ENCODE data around the gene NAPSA.

NAPSA gene

DNA sequence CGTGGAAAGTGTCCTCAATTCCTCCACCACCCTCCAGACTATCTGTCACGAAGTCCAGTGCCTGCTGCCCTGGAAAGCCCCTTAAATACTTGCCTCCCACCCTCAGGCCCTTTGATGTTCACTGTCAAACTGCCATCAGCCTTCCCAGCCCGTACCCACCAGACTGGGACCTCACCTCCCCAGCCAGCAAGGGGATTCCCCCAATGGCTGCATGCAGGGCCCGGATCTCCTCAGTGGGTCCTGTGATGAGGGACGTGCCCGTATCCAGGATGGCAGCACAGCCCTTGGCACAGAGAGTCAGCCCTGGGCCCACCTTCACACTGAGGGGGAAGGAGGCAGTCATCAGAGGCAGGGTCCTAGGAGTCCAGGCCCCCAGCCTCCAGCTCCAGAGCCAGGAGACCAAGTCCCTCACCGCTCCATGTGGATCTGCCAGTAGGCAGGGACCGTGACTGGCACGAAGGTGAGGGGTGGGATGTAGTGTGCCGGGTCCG, 6.1 kb downstream of the NAPSA start:
- H3K9ac ChIP-seq (ENCODE audit: low read length), result no peak overlapping the region; the same call in 1 of the 2 replicates
- TF ChIP-seq EZH2phosphoT487 (IDR thresholded peaks at IDR 0.05; ENCODE audit: low read depth), result no peak
- TF ChIP-seq, protein P1, sequence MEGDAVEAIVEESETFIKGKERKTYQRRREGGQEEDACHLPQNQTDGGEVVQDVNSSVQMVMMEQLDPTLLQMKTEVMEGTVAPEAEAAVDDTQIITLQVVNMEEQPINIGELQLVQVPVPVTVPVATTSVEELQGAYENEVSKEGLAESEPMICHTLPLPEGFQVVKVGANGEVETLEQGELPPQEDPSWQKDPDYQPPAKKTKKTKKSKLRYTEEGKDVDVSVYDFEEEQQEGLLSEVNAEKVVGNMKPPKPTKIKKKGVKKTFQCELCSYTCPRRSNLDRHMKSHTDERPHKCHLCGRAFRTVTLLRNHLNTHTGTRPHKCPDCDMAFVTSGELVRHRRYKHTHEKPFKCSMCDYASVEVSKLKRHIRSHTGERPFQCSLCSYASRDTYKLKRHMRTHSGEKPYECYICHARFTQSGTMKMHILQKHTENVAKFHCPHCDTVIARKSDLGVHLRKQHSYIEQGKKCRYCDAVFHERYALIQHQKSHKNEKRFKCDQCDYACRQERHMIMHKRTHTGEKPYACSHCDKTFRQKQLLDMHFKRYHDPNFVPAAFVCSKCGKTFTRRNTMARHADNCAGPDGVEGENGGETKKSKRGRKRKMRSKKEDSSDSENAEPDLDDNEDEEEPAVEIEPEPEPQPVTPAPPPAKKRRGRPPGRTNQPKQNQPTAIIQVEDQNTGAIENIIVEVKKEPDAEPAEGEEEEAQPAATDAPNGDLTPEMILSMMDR (IDR thresholded peaks at IDR 0.05; ENCODE audit: low read depth, low read length), result no peak
- H3K9me3 ChIP-seq (ENCODE audit: insufficient read depth, low read length), result no peaks in the 10 kb centered on the region
- peak overlapping the region; percentile 25; the same call in 1 of the 2 replicates for H3K27ac ChIP-seq (ENCODE audit: low read length)
- H4K20me1 ChIP-seq (ENCODE audit: insufficient read depth, low read length), result no peaks in the 10 kb centered on the region
- H3K4me3 ChIP-seq (ENCODE audit: low read length), result peak overlapping the region; percentile 19; the same call in 1 of the 2 replicates
- H2AFZ ChIP-seq (ENCODE audit: low read depth, low read length), result no peak overlapping the region
- peaks cover 49% of the 10 kb centered on the region for H3K4me1 ChIP-seq (ENCODE audit: low read length)
- H3K79me2 ChIP-seq (ENCODE audit: low read length), result no peaks in the 10 kb centered on the region
- H3K36me3 ChIP-seq (replicated peaks; ENCODE audit: low read depth, low read length), result peaks cover 8% of the 10 kb centered on the region
- peak overlapping the region; percentile 100 for H3K4me2 ChIP-seq (ENCODE audit: low read length)
- no peaks in the 10 kb centered on the region for H3K27me3 ChIP-seq (ENCODE audit: low read depth, low read length)

DNA sequence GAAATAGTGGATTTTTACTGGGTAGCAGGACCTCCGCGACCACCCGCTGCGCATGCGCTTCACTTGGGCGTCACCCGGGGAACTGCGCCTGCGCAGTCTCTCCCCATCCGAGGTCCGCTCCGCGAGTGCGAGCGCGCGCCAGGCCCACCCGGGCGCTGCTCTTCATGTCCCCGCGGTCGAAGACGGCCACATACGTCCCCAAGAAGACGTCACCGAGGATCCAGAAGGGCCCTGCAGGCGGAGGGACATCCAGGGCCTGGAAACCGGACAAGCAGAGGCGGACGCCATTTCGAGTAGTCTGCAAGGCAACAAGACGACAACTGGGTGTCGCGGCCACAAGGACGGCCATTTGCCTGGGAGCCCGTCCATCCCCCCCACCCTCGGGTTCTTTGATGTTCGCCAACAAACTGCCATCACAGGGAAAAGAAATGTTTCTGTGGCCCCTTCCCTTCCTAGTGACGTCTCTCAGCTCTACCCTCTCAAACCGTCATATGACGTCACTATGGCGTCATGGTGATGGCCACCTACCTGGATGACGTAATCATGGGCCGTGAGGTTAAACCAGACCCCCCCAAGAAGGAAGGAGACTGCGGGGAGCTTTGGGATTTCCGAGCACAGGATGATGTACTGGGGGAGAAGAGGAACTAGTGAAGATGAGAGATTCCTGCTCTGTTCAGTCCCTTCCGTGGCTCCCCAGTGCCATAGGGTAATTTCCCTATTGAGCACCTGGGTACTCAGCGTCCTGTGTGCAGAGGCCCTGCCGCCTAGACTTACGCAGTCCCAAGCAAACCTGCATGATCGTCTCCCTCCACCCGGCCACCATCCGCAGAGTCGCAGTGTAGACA, 6.7 kb downstream of the NAPSA start:
- no peak for TF ChIP-seq EZH2phosphoT487 (IDR thresholded peaks at IDR 0.05; ENCODE audit: low read depth)
- TF ChIP-seq, protein P1 (IDR thresholded peaks at IDR 0.05; ENCODE audit: low read depth, low read length), result no peak
- Histone ChIP-seq H4K20me1 (ENCODE audit: insufficient read depth, low read length) (no peaks in the 10 kb centered on the region), H3K36me3 (replicated peaks; ENCODE audit: low read depth, low read length) (peaks cover 8% of the 10 kb centered on the region), H3K27me3 (ENCODE audit: low read depth, low read length) (no peaks in the 10 kb centered on the region), H3K4me1 (ENCODE audit: low read length) (peaks cover 52% of the 10 kb centered on the region), H3K79me2 (ENCODE audit: low read length) (no peaks in the 10 kb centered on the region), H3K4me2 (ENCODE audit: low read length) (peak overlapping the region; percentile 100), H3K4me3 (ENCODE audit: low read length) (peak overlapping the region; percentile 98), H2AFZ (ENCODE audit: low read depth, low read length) (no peak overlapping the region), H3K9me3 (ENCODE audit: insufficient read depth, low read length) (no peaks in the 10 kb centered on the region), H3K9ac (ENCODE audit: low read length) (peak overlapping the region; percentile 100; the same call in 1 of the 2 replicates), H3K27ac (ENCODE audit: low read length) (peak overlapping the region; percentile 90)

DNA sequence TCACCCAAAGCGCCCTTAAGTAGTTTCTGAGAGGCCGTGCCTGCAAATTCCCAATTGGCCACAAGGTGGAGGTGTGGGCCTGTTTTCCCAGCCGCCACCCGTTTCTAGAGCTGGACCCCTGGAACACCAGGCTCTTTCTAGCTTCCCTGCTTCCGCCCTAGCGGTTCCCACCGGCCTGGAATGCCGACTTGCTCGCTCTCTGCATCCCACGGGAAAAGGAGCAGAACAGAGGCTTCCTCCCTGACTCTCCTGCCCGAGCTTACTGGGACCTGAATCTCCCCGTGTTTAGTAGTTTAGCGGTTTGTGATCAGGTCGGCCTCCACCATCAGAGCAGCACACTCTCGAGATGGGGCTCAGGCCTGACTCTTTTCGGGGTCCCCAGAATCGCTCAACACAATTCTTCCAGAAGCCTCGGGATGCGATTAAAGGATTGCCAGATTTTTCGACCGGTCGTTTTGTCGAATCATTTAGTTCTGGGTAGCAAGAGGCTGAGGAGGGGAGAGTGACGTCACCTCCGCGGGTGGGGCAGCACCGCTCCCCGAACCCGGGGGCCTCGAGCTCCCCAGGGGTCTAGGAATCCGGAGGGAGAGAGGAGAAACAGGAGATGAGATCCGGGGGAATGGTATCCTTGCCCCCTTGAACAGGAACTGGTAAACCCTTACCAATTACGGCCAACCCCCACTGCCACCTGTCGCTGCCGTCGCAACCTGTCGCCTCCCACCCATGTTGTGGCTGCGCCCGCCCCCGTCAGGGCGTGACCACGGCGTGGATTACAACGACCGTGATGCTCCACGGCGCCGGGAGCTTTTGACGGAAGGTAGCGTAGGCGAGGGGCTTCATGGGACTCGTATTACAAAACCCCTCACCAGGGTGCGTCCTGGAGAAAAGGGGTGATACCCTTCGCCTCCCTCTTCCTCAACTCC, 8.0 kb downstream of the NAPSA start:
- no peaks in the 10 kb centered on the region for H3K9me3 ChIP-seq (ENCODE audit: insufficient read depth, low read length)
- peak overlapping the region; percentile 98 for H3K4me3 ChIP-seq (ENCODE audit: low read length)
- no peaks in the 10 kb centered on the region for H3K27me3 ChIP-seq (ENCODE audit: low read depth, low read length)
- H3K4me1 ChIP-seq (ENCODE audit: low read length), result peaks cover 50% of the 10 kb centered on the region
- H2AFZ ChIP-seq (ENCODE audit: low read depth, low read length), result peak overlapping the region; percentile 97
- H3K27ac ChIP-seq (ENCODE audit: low read length), result peak overlapping the region; percentile 90
- H3K4me2 ChIP-seq (ENCODE audit: low read length), result peak overlapping the region; percentile 100
- no peak for TF ChIP-seq EZH2phosphoT487 (IDR thresholded peaks at IDR 0.05; ENCODE audit: low read depth)
- TF ChIP-seq, protein P1 (IDR thresholded peaks at IDR 0.05; ENCODE audit: low read depth, low read length), result peak; percentile 80
- H3K9ac ChIP-seq (ENCODE audit: low read length), result peak overlapping the region; percentile 100
- peaks cover 8% of the 10 kb centered on the region for H3K36me3 ChIP-seq (replicated peaks; ENCODE audit: low read depth, low read length)
- H3K79me2 ChIP-seq (ENCODE audit: low read length), result no peaks in the 10 kb centered on the region
- no peaks in the 10 kb centered on the region for H4K20me1 ChIP-seq (ENCODE audit: insufficient read depth, low read length)
